Pancreas (tissue), 10 donors: ENCODE measurements around the gene PARD3B. TPM values are rescaled to one million over a fixed set of nuclear protein-coding genes. Genes with fewer than 3 reads are reported as not detected.
A peak's percentile ranks its signal among the peaks of the same experiment; 100 is the strongest.

Experiments
- ATAC-seq, 4 donors: fragments of 200-7000 bp; cut with Tn5 transposase; one replicate each; pipeline versions ENCODE4 v1.8.0 to v1.9.1; 2020; ENCODE audit warnings: mild to moderate bottlenecking in 4 of 4, moderate library complexity in 4 of 4
- DNase-seq, 6 donors: peaks; one replicate each; pipeline ENCODE4 v3.0.0-alpha.2; 2020
- FAIRE-seq: peaks from 2 replicates; lab custom pipeline; 2012; peaks lifted over from hg19 to GRCh38; lab: Jason Lieb, UNC
- H3K27ac ChIP-seq, 4 donors: fragments of 200-600 bp; sonication (generic); 1 replicate in 3 of 4; 2 replicates in 1 of 4; pipeline versions ENCODE4 v1.5.0 to v1.8.0; 2020
- H3K27me3 ChIP-seq, 4 donors: fragments of 200-600 bp; one replicate each; pipeline ENCODE4 v1.8.0; 2021
- H3K36me3 ChIP-seq, 3 donors: fragments of 200-600 bp; sonication (generic) in 1 of 3; one replicate each; pipeline versions ENCODE4 v1.5.0 to v1.8.0; 2020 to 2021
- H3K4me1 ChIP-seq, 3 donors: fragments of 200-600 bp; one replicate each; pipeline ENCODE4 v1.8.0; 2021
- H3K4me3 ChIP-seq, 4 donors: fragments of 200-600 bp; sonication (generic) in 2 of 4; one replicate each; pipeline versions ENCODE4 v1.5.0 to v1.8.0; 2020 to 2021
- H3K9me3 ChIP-seq, 4 donors: fragments of 200-600 bp; one replicate each; pipeline ENCODE4 v1.8.0; 2021
- CTCF ChIP-seq, 4 donors: fragments of 200-600 bp; sonication (generic) in 3 of 4; IDR thresholded peaks; one replicate each; pipeline versions ENCODE4 v1.5.0 to v1.8.0; 2021; ENCODE audit warnings: antibody characterized with exemption in 4 of 4
- WGBS, 2 donors: extraction: QIAGEN DNeasy Blood & Tissue Kit; methylation state at CpG; one replicate each; pipeline ENCODE4 v1.1.7; 2013; 5-methylcytosine and 5-hydroxymethylcytosine counted together
- intact Hi-C, 3 donors: fragments of 100-400 bp; cut with DNase I; formaldehyde crosslinking; loops; one replicate each; pipeline versions ENCODE4 v1.11.1 to v1.14.2; 2022
- polyA plus RNA-seq, 2 donors: library from polyadenylated mRNA; stranded (reverse); fragments of 200-250 nt; gene quantifications; one replicate each; pipeline ENCODE4 v1.2.3, GENCODE V29; 2013
- total RNA-seq, 6 donors: library from RNA; stranded (reverse); fragmentation: NEBNext Ultra II Directional in 4 of 6; extraction: Animal tissue kit (Norgen Biotek cat#: 25700) in 4 of 6; gene quantifications; one replicate each; pipeline versions ENCODE4 v1.2.1 to v1.2.4, GENCODE V29; 2021 to 2023
- donor health status: healthy with polysubstance abuse.
- donor health status: DM: no; HTN: no; CAD: no; lungs with moderate emphysema.
- donor health status: DM: no; HTN: no; CAD: no.
- donor health status: control.
- donor health status: control.
- donor health status: Bipolar disorder and iron deficiency.
- donor health status: DM: yes; HTN: yes; CAD: no.
- donor health status: DM: no; HTN: no; CAD: no.
- donor health status: DM: no; HTN: no; CAD: no.
- donor health status: DM: yes; HTN: yes; CAD: no.

PARD3B gene
- total and polyA plus RNA-seq, 8 donors, result 2.8 to 21.5 (median 12.7) TPM

- H3K27me3 ChIP-seq, result no peaks in the 10 kb centered on the region
- H3K4me3 ChIP-seq, result no peak overlapping the region
- TF ChIP-seq CTCF (IDR thresholded peaks at IDR 0.05), result no peak
- intact Hi-C loops, result no loop called here
- FAIRE-seq (no peak), ATAC-seq (no peak), DNase-seq (no peak)
- H3K27ac ChIP-seq, result no peak overlapping the region
- WGBS, 2 donors, result 92 to 96% methylated on average over 4 of the region's 4 CpGs
- H3K9me3 ChIP-seq, result no peaks in the 10 kb centered on the region
- H3K4me1 ChIP-seq, result no peaks in the 10 kb centered on the region
- H3K36me3 ChIP-seq, result no peaks in the 10 kb centered on the region
Measured at GRCh38 chr2:205557873-205558272, 1012.6 kb downstream of the PARD3B start.

GRCh38 chr2:205561441-205561840 is 1016.2 kb downstream of the PARD3B start:
- no peak for TF ChIP-seq CTCF (IDR thresholded peaks at IDR 0.05)
- Histone ChIP-seq H3K27ac (no peak overlapping the region), H3K4me3 (no peak overlapping the region), H3K36me3 (no peaks in the 10 kb centered on the region), H3K9me3 (no peaks in the 10 kb centered on the region), H3K27me3 (no peaks in the 10 kb centered on the region), H3K4me1 (no peaks in the 10 kb centered on the region)
- 91 to 95% methylated on average over 6 of the region's 6 CpGs for WGBS, 2 donors
- DNase-seq (no peak), ATAC-seq (no peak), FAIRE-seq (no peak)
- intact Hi-C loops, result no loop called here

GRCh38 chr2:205563646-205564045 is 1018.4 kb downstream of the PARD3B start:
- FAIRE-seq (no peak), ATAC-seq (peak in 1 of 4 donors; percentile 34), DNase-seq (peak in 3 of 6 donors; percentile 20 to 52 (median 22))
- no peaks in the 10 kb centered on the region for H3K36me3 ChIP-seq
- no peak overlapping the region for H3K27ac ChIP-seq
- no peaks in the 10 kb centered on the region for H3K9me3 ChIP-seq
- H3K4me1 ChIP-seq, result no peaks in the 10 kb centered on the region
- intact Hi-C loops, result no loop called here
- H3K4me3 ChIP-seq, result no peak overlapping the region
- 62 to 74% methylated on average over 2 of the region's 2 CpGs for WGBS, 2 donors
- no peak for TF ChIP-seq CTCF (IDR thresholded peaks at IDR 0.05)
- no peaks in the 10 kb centered on the region for H3K27me3 ChIP-seq

- no peaks in the 10 kb centered on the region for H3K36me3 ChIP-seq
- H3K9me3 ChIP-seq, result no peaks in the 10 kb centered on the region
- no peaks in the 10 kb centered on the region for H3K4me1 ChIP-seq
- intact Hi-C loops, result no loop called here
- ATAC-seq (no peak), FAIRE-seq (no peak), DNase-seq (no peak)
- H3K4me3 ChIP-seq, result no peak overlapping the region
- no peak for TF ChIP-seq CTCF (IDR thresholded peaks at IDR 0.05)
- no peak overlapping the region for H3K27ac ChIP-seq
- 92 to 95% methylated on average over 10 of the region's 10 CpGs for WGBS, 2 donors
- no peaks in the 10 kb centered on the region for H3K27me3 ChIP-seq
Measured at GRCh38 chr2:205564346-205565141, 1019.3 kb downstream of the PARD3B start.

- H3K4me1 ChIP-seq, result no peaks in the 10 kb centered on the region
- no peak for ATAC-seq
- no peaks in the 10 kb centered on the region for H3K36me3 ChIP-seq
- FAIRE-seq, result no peak
- no peak overlapping the region for H3K4me3 ChIP-seq
- no peak for DNase-seq
- no peak for TF ChIP-seq CTCF (IDR thresholded peaks at IDR 0.05)
- WGBS, 2 donors, result 89 to 95% methylated on average over 2 of the region's 2 CpGs
- no peak overlapping the region for H3K27ac ChIP-seq
- intact Hi-C loops, result no loop called here
- no peaks in the 10 kb centered on the region for H3K9me3 ChIP-seq
- H3K27me3 ChIP-seq, result no peaks in the 10 kb centered on the region
Measured at GRCh38 chr2:205565142-205565522, 1019.9 kb downstream of the PARD3B start.
